ENCODE data around the gene HDAC9.

The HDAC9 gene

GRCh38 chr7:18654709-18655108 is 159.2 kb downstream of the HDAC9 start:
- H3K9ac ChIP-seq (ENCODE audit: low read depth, low read length), result no peak overlapping the region
- H3K4me1 ChIP-seq (ENCODE audit: control insufficient read depth, insufficient read depth, low read length), result peaks cover 6% of the 10 kb centered on the region
- no peaks in the 10 kb centered on the region for H3K9me3 ChIP-seq (ENCODE audit: control insufficient read depth, insufficient read depth, low read length)
- H3K27me3 ChIP-seq (ENCODE audit: control insufficient read depth, insufficient read depth, low read length), result no peaks in the 10 kb centered on the region
- H3K4me3 ChIP-seq (ENCODE audit: low read depth, low read length), result no peak overlapping the region
- H3K36me3 ChIP-seq (ENCODE audit: control insufficient read depth, insufficient read depth, low read length), result no peaks in the 10 kb centered on the region

GRCh38 chr7:18655506-18655905 is 160.0 kb downstream of the HDAC9 start:
- H3K4me1 ChIP-seq (ENCODE audit: control insufficient read depth, insufficient read depth, low read length), result peaks cover 6% of the 10 kb centered on the region
- H3K4me3 ChIP-seq (ENCODE audit: low read depth, low read length), result no peak overlapping the region
- H3K27me3 ChIP-seq (ENCODE audit: control insufficient read depth, insufficient read depth, low read length), result no peaks in the 10 kb centered on the region
- H3K9ac ChIP-seq (ENCODE audit: low read depth, low read length), result no peak overlapping the region
- H3K9me3 ChIP-seq (ENCODE audit: control insufficient read depth, insufficient read depth, low read length), result no peaks in the 10 kb centered on the region
- no peaks in the 10 kb centered on the region for H3K36me3 ChIP-seq (ENCODE audit: control insufficient read depth, insufficient read depth, low read length)

GRCh38 chr7:18655912-18656311 is 160.4 kb downstream of the HDAC9 start:
- Histone ChIP-seq H3K4me3 (ENCODE audit: low read depth, low read length) (no peak overlapping the region), H3K9me3 (ENCODE audit: control insufficient read depth, insufficient read depth, low read length) (no peaks in the 10 kb centered on the region), H3K27me3 (ENCODE audit: control insufficient read depth, insufficient read depth, low read length) (no peaks in the 10 kb centered on the region), H3K36me3 (ENCODE audit: control insufficient read depth, insufficient read depth, low read length) (no peaks in the 10 kb centered on the region), H3K9ac (ENCODE audit: low read depth, low read length) (no peak overlapping the region), H3K4me1 (ENCODE audit: control insufficient read depth, insufficient read depth, low read length) (peaks cover 6% of the 10 kb centered on the region)

- H3K9me3 ChIP-seq (ENCODE audit: control insufficient read depth, insufficient read depth, low read length), result no peaks in the 10 kb centered on the region
- no peaks in the 10 kb centered on the region for H3K27me3 ChIP-seq (ENCODE audit: control insufficient read depth, insufficient read depth, low read length)
- H3K9ac ChIP-seq (ENCODE audit: low read depth, low read length), result no peak overlapping the region
- peaks cover 6% of the 10 kb centered on the region for H3K4me1 ChIP-seq (ENCODE audit: control insufficient read depth, insufficient read depth, low read length)
- H3K4me3 ChIP-seq (ENCODE audit: low read depth, low read length), result no peak overlapping the region
- H3K36me3 ChIP-seq (ENCODE audit: control insufficient read depth, insufficient read depth, low read length), result no peaks in the 10 kb centered on the region
These were observed 160.8 kb downstream of the HDAC9 start for GRCh38 chr7:18656362-18656761.

- Histone ChIP-seq H3K4me1 (ENCODE audit: control insufficient read depth, insufficient read depth, low read length) (peaks cover 6% of the 10 kb centered on the region), H3K9me3 (ENCODE audit: control insufficient read depth, insufficient read depth, low read length) (no peaks in the 10 kb centered on the region), H3K9ac (ENCODE audit: low read depth, low read length) (no peak overlapping the region), H3K36me3 (ENCODE audit: control insufficient read depth, insufficient read depth, low read length) (no peaks in the 10 kb centered on the region), H3K4me3 (ENCODE audit: low read depth, low read length) (no peak overlapping the region), H3K27me3 (ENCODE audit: control insufficient read depth, insufficient read depth, low read length) (no peaks in the 10 kb centered on the region)
These were observed 164.2 kb downstream of the HDAC9 start for GRCh38 chr7:18659746-18660145.

- H3K4me1 ChIP-seq (ENCODE audit: control insufficient read depth, insufficient read depth, low read length), result no peaks in the 10 kb centered on the region
- H3K9me3 ChIP-seq (ENCODE audit: control insufficient read depth, insufficient read depth, low read length), result no peaks in the 10 kb centered on the region
- H3K4me3 ChIP-seq (ENCODE audit: low read depth, low read length), result no peak overlapping the region
- H3K27me3 ChIP-seq (ENCODE audit: control insufficient read depth, insufficient read depth, low read length), result no peaks in the 10 kb centered on the region
- no peaks in the 10 kb centered on the region for H3K36me3 ChIP-seq (ENCODE audit: control insufficient read depth, insufficient read depth, low read length)
- H3K9ac ChIP-seq (ENCODE audit: low read depth, low read length), result no peak overlapping the region
These were observed 167.8 kb downstream of the HDAC9 start for GRCh38 chr7:18663321-18663720.

- no peaks in the 10 kb centered on the region for H3K9me3 ChIP-seq (ENCODE audit: control insufficient read depth, insufficient read depth, low read length)
- H3K27me3 ChIP-seq (ENCODE audit: control insufficient read depth, insufficient read depth, low read length), result no peaks in the 10 kb centered on the region
- H3K9ac ChIP-seq (ENCODE audit: low read depth, low read length), result no peak overlapping the region
- H3K36me3 ChIP-seq (ENCODE audit: control insufficient read depth, insufficient read depth, low read length), result no peaks in the 10 kb centered on the region
- no peaks in the 10 kb centered on the region for H3K4me1 ChIP-seq (ENCODE audit: control insufficient read depth, insufficient read depth, low read length)
- H3K4me3 ChIP-seq (ENCODE audit: low read depth, low read length), result no peak overlapping the region
These were observed 170.7 kb downstream of the HDAC9 start for GRCh38 chr7:18666107-18666728.

GRCh38 chr7:18667466-18667865 is 171.9 kb downstream of the HDAC9 start:
- H3K4me1 ChIP-seq (ENCODE audit: control insufficient read depth, insufficient read depth, low read length), result no peaks in the 10 kb centered on the region
- no peak overlapping the region for H3K9ac ChIP-seq (ENCODE audit: low read depth, low read length)
- H3K9me3 ChIP-seq (ENCODE audit: control insufficient read depth, insufficient read depth, low read length), result no peaks in the 10 kb centered on the region
- H3K36me3 ChIP-seq (ENCODE audit: control insufficient read depth, insufficient read depth, low read length), result no peaks in the 10 kb centered on the region
- H3K27me3 ChIP-seq (ENCODE audit: control insufficient read depth, insufficient read depth, low read length), result no peaks in the 10 kb centered on the region
- no peak overlapping the region for H3K4me3 ChIP-seq (ENCODE audit: low read depth, low read length)

- Histone ChIP-seq H3K4me1 (ENCODE audit: control insufficient read depth, insufficient read depth, low read length) (no peaks in the 10 kb centered on the region), H3K4me3 (ENCODE audit: low read depth, low read length) (no peak overlapping the region), H3K9me3 (ENCODE audit: control insufficient read depth, insufficient read depth, low read length) (no peaks in the 10 kb centered on the region), H3K36me3 (ENCODE audit: control insufficient read depth, insufficient read depth, low read length) (no peaks in the 10 kb centered on the region), H3K27me3 (ENCODE audit: control insufficient read depth, insufficient read depth, low read length) (no peaks in the 10 kb centered on the region), H3K9ac (ENCODE audit: low read depth, low read length) (no peak overlapping the region)
These were observed 175.6 kb downstream of the HDAC9 start for GRCh38 chr7:18671176-18671575.

- H3K9me3 ChIP-seq (ENCODE audit: control insufficient read depth, insufficient read depth, low read length), result no peaks in the 10 kb centered on the region
- no peaks in the 10 kb centered on the region for H3K27me3 ChIP-seq (ENCODE audit: control insufficient read depth, insufficient read depth, low read length)
- no peak overlapping the region for H3K9ac ChIP-seq (ENCODE audit: low read depth, low read length)
- H3K36me3 ChIP-seq (ENCODE audit: control insufficient read depth, insufficient read depth, low read length), result no peaks in the 10 kb centered on the region
- no peak overlapping the region for H3K4me3 ChIP-seq (ENCODE audit: low read depth, low read length)
- no peaks in the 10 kb centered on the region for H3K4me1 ChIP-seq (ENCODE audit: control insufficient read depth, insufficient read depth, low read length)
These were observed 180.0 kb downstream of the HDAC9 start for GRCh38 chr7:18675579-18675978.

- Histone ChIP-seq H3K9ac (ENCODE audit: low read depth, low read length) (no peak overlapping the region), H3K27me3 (ENCODE audit: control insufficient read depth, insufficient read depth, low read length) (no peaks in the 10 kb centered on the region), H3K4me1 (ENCODE audit: control insufficient read depth, insufficient read depth, low read length) (no peaks in the 10 kb centered on the region), H3K4me3 (ENCODE audit: low read depth, low read length) (no peak overlapping the region), H3K9me3 (ENCODE audit: control insufficient read depth, insufficient read depth, low read length) (no peaks in the 10 kb centered on the region), H3K36me3 (ENCODE audit: control insufficient read depth, insufficient read depth, low read length) (no peaks in the 10 kb centered on the region)
These were observed 183.7 kb downstream of the HDAC9 start for GRCh38 chr7:18679261-18679660.

GRCh38 chr7:18680576-18680975 is 185.0 kb downstream of the HDAC9 start:
- H3K4me3 ChIP-seq (ENCODE audit: low read depth, low read length), result no peak overlapping the region
- H3K4me1 ChIP-seq (ENCODE audit: control insufficient read depth, insufficient read depth, low read length), result no peaks in the 10 kb centered on the region
- no peaks in the 10 kb centered on the region for H3K27me3 ChIP-seq (ENCODE audit: control insufficient read depth, insufficient read depth, low read length)
- no peaks in the 10 kb centered on the region for H3K36me3 ChIP-seq (ENCODE audit: control insufficient read depth, insufficient read depth, low read length)
- no peaks in the 10 kb centered on the region for H3K9me3 ChIP-seq (ENCODE audit: control insufficient read depth, insufficient read depth, low read length)
- no peak overlapping the region for H3K9ac ChIP-seq (ENCODE audit: low read depth, low read length)
